Placental pericyte (primary cell): ENCODE data around the gene ZNF335. TPM values are rescaled to one million over a fixed set of nuclear protein-coding genes. Genes with fewer than 3 reads are reported as not detected.

ENCODE experiments used
- total RNA-seq: library from RNA; depleted of rRNA; stranded (reverse); fragments of >200 nt; gene quantifications from 2 replicates; pipeline ENCODE4 v1.2.3, GENCODE V29; 2012

ZNF335 gene, protein sequence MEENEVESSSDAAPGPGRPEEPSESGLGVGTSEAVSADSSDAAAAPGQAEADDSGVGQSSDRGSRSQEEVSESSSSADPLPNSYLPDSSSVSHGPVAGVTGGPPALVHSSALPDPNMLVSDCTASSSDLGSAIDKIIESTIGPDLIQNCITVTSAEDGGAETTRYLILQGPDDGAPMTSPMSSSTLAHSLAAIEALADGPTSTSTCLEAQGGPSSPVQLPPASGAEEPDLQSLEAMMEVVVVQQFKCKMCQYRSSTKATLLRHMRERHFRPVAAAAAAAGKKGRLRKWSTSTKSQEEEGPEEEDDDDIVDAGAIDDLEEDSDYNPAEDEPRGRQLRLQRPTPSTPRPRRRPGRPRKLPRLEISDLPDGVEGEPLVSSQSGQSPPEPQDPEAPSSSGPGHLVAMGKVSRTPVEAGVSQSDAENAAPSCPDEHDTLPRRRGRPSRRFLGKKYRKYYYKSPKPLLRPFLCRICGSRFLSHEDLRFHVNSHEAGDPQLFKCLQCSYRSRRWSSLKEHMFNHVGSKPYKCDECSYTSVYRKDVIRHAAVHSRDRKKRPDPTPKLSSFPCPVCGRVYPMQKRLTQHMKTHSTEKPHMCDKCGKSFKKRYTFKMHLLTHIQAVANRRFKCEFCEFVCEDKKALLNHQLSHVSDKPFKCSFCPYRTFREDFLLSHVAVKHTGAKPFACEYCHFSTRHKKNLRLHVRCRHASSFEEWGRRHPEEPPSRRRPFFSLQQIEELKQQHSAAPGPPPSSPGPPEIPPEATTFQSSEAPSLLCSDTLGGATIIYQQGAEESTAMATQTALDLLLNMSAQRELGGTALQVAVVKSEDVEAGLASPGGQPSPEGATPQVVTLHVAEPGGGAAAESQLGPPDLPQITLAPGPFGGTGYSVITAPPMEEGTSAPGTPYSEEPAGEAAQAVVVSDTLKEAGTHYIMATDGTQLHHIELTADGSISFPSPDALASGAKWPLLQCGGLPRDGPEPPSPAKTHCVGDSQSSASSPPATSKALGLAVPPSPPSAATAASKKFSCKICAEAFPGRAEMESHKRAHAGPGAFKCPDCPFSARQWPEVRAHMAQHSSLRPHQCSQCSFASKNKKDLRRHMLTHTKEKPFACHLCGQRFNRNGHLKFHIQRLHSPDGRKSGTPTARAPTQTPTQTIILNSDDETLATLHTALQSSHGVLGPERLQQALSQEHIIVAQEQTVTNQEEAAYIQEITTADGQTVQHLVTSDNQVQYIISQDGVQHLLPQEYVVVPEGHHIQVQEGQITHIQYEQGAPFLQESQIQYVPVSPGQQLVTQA (N-terminal part only)
- total RNA-seq = 16.9 and 32.6 TPM in 2 replicates

DNA sequence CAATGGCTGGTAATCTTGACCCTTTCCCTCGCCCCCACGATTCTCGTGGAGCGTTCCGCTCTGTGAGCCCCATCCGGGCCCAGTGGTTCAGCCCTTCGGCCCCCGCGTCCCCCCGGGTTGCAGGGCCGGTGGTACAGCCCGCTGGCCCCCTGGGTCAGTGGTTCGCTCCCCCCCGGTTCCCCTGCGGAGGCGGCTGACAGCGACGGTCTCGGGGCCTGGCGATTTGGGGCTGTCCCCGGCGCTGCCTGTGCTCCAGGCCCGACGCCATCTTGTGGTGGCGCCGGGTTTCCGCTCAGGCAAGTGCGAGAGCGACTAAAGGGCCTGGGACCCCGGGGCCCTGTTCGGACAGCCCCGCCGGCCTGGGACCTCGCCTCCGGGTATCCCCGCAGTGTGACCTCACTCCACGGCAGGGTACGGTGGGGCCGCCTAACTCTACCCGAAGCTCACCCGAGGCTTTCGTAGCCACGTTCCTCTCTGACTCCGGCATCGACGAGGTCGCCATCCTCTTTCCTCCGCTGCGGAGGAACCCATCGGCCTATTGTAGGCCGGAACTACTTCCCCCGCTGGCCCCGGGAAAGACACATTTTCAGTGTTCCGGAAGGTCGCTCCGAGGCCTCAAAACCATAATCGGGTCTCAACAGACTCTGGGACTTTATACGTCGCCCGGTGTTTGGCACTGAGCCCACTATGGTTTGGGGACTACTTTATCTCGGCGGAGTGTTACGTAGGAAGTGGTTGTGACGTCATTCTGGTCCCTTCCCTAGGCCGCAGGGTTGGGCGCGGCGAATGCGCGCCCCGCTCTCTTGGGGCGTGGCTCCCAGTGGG, at the start of gene ZNF335:
TSS of gene ZNF335 (minus strand) at position 529 of the 825 bp plus-strand sequence. CDS start 793 bp downstream, outside the sequence.

DNA sequence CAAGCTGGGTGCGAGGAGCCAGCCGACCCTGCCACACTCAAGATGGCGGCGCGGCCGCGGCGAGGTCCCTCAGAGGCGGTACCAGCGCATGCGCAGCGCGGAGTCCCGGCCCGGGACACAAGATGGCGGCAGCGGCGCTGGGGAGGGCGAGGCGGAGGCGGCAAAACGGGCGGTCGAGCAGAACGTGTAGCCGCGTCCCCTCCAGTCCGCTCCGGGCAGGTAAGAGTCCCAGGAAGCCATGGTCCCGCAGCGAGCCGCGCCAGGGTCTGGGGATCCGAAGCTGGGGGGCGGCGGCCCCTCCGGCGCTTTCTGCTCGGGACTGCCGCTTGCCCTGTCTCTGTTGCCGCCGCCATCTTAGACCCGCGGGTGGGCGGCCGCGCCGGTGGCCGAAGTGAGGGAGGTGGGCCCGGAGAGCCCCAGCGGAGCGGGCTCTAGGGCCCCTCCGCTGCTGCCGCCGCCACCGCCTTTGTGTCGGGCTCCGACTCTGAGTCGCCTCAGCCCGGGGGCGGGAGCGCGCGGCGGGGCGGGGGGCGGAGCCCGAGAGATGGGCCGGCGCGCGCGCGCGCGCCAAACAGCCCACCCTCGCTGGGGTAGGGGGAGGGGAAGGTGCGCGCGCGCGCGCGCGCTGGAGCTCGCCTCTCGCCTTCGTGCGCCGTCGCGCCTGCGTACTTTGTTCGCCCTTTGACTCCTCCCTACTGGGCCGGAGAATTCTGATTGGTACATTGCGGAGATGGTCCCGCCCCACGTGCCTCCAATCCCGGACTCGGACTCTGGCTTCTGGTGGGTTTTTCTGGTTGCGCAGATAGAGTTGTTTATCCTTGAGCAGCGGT, 37.2 kb downstream of the ZNF335 start, which contains the start of gene PCIF1:
TSS of gene PCIF1 (plus strand) at position 98 of the 830 bp plus-strand sequence. CDS start 4,317 bp downstream, outside the sequence.

DNA sequence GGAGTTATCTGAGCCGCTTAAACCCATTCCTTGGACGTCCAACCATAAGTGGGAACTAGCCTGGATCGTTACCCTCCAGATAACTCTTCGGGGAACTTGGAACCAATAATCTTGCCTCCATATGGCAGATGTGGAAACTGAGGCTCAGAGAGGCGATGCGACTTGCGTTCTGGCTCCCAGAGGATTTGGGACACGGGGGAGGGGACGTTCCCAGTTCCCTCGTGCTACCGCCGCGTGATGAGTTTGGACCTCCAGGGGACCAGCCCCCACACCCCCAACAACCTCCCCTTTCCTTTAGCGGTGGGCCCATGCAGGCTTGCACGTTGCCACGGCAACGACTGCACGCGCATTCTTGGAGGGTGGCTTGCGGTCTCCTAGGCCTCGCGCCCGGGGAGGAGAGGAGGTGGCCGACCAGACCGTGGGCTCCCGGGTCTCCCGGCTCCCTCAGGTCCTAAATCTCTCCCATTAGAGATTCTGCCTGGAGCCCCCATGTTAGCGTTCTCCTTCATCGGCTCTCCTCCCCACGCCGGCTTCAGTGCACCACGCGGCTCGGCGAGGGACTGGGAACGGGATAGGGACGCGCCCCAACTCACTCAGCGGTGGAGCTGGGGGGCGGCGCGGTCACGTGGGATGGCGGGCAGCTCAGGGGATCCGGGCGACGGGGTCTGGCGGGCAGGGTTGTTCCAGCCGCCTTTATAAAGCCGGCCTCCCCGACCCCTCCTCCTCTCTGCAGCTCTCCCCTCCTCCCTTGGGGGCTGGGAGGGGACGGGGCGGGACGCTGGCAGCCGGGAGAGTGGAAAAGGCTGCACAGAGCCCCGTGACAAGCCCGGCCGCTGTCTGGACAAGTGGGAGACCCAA, 60.3 kb downstream of the ZNF335 start, which contains the start of gene PLTP:
TSS of gene PLTP (minus strand) at position 670 of the 858 bp plus-strand sequence. CDS start 703 bp downstream, outside the sequence.

Other genes starting within 250 kb of the ZNF335 start
- gene SPINT4, start 249.9 kb downstream of the ZNF335 start, total RNA-seq = not detected in 2 replicates
- gene WFDC3, start 180.3 kb downstream of the ZNF335 start, total RNA-seq = 0.66 TPM in 1 of 2 replicates, not detected in the other
- 14.3 and 18.4 TPM in 2 replicates for gene DNTTIP1, start 180.2 kb downstream of the ZNF335 start, total RNA-seq
- gene UBE2C, start 159.6 kb downstream of the ZNF335 start, total RNA-seq = 1.8 and 71.3 TPM in 2 replicates
- 0.66 TPM in 1 of 2 replicates, not detected in the other for gene TNNC2, start 144.9 kb downstream of the ZNF335 start, total RNA-seq
- gene SNX21, start 138.4 kb downstream of the ZNF335 start, total RNA-seq = 51.2 and 79.3 TPM in 2 replicates
- gene ACOT8, start 114.8 kb downstream of the ZNF335 start, total RNA-seq = 34.9 and 44.6 TPM in 2 replicates
- 3.9 and 5.2 TPM in 2 replicates for gene ZSWIM3, start 114.6 kb downstream of the ZNF335 start, total RNA-seq
- 8.1 and 14.0 TPM in 2 replicates for gene ZSWIM1, start 91.0 kb downstream of the ZNF335 start, total RNA-seq
- gene SPATA25, start 84.6 kb downstream of the ZNF335 start, total RNA-seq = 1.6 and 3.3 TPM in 2 replicates
- gene NEURL2, start 81.0 kb downstream of the ZNF335 start, total RNA-seq = 3.6 and 11.8 TPM in 2 replicates
- 53.5 and 151 TPM in 2 replicates for gene CTSA, start 80.9 kb downstream of the ZNF335 start, total RNA-seq
- 14.6 and 77.5 TPM in 2 replicates for gene PLTP, start 60.0 kb downstream of the ZNF335 start, total RNA-seq
- 14.0 and 15.8 TPM in 2 replicates for gene PCIF1, start 37.5 kb downstream of the ZNF335 start, total RNA-seq
- gene MMP9, start 36.7 kb upstream of the ZNF335 start, total RNA-seq = 0.14 TPM in 1 of 2 replicates, not detected in the other
- under 0.01 TPM in 1 of 2 replicates, not detected in the other for gene SLC12A5, start 57.0 kb upstream of the ZNF335 start, total RNA-seq
- 16.0 and 30.4 TPM in 2 replicates for gene NCOA5, start 117.8 kb upstream of the ZNF335 start, total RNA-seq
- gene CD40, start 146.1 kb upstream of the ZNF335 start, total RNA-seq = 0.57 and 0.66 TPM in 2 replicates